HG03558 (cell line): Measurements from ENCODE around the gene CDC25B.
"Not testable (repeated sequence)": the region's sequence is repeated elsewhere in the genome, so short reads cannot be mapped to it uniquely, and the experiment has no call there.

ENCODE experiments used
- ATAC-seq: cut with Tn5 transposase; IDR thresholded peaks from one replicate; pipeline ENCODE4 v1.9.1; 2021; ENCODE audit warnings: moderate number of reproducible peaks; ENCODE audit not compliant: unreplicated experiment; ENCODE audit errors: extremely low read depth

The CDC25B gene

DNA sequence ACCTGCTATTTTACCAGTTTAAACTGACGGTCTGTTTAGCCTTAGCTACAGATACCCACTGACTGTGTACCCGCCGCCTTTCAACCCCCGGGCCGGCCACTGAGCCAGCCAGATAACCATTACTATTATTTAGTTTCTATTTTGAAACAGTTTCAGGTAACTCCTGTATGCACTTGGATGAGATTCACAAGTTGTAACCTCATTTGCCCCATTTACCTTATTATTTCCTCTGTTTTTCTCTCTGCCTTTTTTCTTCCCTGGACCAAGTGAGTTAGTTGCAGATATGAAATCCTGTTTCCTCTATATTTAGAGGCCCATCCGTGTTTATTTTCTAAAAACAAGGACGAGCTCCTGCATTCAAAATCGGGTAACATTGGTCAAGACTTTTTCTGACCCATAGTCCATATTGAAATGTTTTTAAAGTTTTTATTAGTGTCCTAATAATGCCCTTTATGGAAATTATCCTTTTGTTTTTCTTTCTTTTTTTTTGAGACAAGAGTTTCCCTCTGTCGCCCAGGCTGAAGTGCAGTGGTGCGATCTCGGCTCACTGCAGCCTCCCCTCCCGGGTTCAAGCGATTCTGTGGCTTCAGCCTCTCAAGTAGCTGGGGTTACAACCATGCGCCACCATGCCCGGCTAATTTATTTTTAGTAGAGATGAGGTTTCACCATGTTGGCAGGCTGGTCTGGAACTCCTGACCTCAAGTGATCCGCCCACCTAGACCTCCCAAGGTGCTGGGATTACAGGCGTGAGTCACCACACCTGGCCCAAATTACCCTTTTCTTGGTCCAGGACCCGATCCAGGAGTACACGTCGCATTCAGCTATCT, 25.0 kb downstream of the CDC25B start:
- no peak for ATAC-seq

DNA sequence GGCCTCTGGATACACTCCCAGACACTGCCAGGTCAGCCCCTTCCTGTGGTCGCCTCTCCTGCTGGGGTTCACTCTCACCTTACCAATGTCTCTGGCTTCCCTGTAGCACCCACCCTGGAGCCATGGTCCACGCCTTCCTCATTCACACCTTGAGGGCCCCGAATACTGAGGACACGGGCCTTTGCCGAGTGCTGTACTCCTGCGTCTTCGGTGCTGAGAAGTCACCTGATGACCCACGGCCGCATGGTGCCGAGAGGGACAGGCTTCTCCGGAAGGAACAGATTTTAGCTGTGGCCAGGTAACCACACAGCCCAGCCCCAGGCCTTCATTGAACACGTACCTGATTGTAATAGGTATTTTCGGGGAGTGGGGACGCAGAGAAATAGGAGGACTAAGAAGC, 25.9 kb downstream of the CDC25B start:
- no peak for ATAC-seq

DNA sequence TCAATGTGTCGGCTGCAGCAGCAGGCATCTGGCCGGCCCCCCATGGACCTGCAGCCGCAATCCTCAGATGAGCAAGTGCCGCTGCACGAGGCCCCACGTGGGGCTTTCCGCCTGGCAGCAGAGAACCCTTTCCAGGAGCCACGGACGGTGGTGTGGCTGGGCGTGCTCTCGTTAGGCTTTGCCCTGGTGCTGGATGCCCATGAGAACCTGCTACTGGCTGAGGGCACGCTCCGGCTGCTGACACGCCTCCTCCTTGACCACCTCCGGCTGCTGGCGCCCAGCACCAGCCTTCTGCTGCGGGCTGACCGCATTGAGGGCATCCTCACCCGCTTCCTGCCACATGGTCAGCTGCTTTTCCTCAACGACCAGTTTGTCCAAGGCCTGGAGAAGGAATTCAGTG, 27.8 kb downstream of the CDC25B start:
- no peak for ATAC-seq

DNA sequence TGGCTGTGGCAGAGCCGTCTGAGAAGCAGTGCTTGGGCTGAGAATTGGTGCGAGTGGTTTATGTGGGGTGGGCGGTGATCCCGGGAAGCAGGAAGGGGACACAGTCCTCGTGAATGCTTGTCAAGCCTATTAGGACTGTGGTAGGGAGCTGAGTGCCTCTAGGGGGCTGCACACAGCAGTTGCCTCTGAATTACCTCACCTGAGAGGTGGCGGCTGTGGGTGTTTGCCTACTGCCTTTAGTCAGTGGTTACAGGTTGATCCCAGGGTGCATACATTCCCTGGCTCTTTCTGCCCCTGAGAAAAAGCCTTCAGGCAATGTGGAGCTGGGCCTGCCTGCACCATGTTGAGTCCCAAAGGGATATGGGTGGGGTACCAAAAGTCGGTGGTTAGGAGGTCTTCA, 29.4 kb downstream of the CDC25B start:
- ATAC-seq = no peak

DNA sequence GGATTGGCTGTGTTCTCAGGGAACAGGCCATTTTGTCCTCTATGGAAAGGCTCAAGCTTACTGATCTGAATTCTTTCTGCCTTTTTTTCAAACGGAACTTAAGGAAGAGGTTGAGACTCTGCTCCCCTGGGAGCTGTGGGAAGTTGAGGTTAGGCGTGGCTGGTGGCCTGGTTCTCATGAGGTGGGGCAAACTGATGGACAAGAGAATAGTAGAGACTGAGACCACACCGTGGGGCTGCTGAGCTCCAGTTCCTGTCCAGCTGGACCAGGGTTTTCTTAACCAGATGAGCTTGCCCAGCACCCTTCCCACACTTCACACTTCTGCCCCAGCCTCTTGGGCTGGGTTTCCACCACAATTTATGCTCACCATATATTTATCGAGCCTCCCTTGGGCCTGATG, 30.3 kb downstream of the CDC25B start:
- ATAC-seq = no peak

DNA sequence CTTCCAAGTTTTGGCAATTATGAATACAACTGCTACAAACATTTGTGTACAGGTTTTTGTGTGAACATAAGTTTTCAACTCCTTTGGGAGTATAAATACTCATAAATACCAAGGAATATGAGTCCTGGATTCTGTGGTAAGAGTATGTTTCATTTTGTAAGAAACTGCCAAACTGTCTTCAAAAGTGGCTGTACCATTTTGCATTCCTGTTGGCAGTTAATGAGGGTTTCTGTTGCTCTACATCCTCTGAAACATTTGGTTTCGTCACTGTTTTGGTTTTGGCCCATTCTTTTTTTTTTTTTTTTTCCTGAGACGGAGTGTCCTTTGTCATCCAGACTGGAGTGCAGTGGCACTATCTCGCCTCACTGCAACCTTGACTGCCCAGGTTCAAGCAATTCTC, 32.7 kb downstream of the CDC25B start:
- ATAC-seq = no peak

DNA sequence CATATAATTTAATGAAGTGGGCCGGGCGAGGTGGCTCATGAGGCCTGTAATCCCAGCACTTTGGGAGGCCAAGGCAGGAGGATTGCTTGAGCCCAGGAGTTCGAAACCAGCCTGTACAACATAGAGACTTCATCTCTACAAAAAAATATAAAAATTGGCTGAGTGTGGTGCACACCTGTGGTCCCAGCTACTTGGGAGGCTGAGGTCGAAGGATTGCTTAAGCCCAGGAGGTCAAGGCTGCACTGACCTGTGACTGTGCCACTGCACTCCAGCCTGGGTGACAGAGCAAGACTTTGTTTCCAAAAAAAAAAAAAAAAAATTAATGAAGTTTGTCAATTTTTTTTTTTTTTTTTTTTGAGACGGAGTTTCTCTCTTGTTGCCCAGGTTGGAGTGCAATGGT, 33.8 kb downstream of the CDC25B start:
- ATAC-seq = not testable (repeated sequence)

DNA sequence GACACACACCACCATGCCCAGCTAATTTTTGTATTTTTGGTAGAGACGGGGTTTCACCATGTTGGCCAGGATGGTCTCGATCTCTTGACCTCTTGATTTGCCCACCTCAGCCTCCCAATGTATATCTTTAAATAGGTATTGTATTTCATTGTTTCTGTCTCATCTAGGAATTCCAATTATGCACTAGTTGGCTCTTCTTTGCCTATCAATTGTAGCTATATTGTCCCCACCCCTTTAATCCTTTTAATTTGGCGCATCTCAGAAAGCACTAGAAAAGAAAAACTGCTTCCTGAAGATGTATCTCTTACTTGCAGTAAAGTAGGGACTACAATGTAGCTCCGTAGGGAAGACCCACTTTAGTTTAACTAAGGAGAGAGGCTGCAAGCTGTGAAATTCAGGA, 40.0 kb downstream of the CDC25B start:
- no peak for ATAC-seq

DNA sequence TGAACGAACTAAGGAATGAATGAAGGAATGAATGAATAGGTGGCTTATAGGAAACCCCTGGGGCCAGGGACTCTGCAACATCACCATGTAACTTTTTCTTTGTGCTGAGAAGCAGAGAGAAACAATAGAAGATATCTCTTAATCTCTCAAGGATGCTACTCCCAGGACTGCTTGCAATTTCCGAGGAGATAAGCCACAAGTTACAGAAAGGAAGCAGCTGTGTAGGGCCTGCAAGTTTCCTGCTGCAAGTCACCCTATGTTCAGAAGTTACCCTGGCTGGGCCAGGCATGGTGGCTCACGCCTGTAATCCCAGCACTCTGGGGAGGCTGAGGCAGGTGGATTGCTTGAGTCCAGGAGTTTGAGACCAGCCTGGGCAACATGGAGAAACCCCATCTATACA, 43.2 kb downstream of the CDC25B start:
- ATAC-seq = no peak

DNA sequence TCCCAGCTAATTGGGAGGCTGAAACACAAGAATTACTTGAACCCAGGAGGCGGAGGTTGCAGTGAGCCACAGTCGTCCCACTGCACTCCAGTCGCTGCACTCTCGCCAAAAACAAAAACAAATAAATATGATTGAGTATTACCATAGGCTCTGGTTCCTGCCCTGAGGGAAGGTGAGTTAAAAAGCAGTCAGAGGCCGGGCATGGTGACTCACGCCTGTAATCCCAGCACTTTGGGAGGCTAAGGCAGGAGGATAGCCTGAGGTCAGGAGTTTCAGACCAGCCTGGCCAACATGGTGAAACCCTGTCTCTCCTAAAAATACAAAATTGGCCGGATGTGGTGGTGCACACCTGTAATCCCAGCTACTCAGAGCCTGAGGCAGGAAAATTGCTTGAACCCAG, 44.1 kb downstream of the CDC25B start:
- not testable (repeated sequence) for ATAC-seq

DNA sequence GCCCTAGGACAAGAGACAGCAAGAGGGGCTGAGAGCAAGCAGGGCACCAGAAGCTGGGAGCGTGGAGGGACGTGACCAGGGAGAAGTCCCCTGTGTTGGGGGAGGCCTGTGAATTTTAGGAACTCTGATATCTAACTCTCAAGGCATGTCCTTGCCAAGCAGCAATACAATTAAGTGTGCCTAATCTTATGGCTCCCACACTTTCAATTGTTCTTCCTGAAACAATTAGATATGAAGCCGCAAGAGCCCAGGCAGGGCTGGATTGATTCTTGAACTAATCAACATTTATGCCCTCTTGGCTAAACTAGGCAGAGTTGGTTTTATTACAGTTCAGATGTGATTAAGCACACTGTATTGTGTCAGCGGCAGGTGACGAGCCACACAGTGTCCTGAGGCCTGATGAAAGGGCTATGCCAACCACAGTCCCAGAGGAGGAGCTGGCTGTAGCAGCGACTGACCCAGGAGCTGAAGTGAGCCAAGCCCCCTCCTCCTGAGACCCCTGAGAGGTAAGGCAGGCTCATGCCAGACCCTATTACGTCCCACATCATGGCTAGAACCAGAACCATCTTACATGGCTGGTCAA, 46.3 kb downstream of the CDC25B start:
- ATAC-seq = no peak

DNA sequence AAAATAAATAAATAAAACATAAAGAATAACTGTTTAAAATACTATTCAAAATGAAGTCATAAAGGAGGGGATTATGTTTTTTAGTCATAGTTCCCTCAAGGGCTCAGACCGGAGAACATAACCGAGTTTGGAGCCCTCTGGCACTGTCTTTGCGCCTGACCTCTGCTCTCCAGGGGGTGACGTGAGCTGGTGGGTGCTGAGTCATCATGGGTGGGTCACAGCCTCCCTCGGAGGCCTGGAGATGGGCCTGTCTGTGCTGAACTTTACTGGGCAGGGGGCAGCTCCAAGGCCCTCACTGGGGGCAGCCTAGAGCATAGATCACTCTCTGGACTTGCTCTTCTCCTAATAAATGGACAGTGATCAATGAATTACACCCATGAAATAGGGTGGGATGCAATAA, 47.4 kb downstream of the CDC25B start:
- ATAC-seq = no peak

DNA sequence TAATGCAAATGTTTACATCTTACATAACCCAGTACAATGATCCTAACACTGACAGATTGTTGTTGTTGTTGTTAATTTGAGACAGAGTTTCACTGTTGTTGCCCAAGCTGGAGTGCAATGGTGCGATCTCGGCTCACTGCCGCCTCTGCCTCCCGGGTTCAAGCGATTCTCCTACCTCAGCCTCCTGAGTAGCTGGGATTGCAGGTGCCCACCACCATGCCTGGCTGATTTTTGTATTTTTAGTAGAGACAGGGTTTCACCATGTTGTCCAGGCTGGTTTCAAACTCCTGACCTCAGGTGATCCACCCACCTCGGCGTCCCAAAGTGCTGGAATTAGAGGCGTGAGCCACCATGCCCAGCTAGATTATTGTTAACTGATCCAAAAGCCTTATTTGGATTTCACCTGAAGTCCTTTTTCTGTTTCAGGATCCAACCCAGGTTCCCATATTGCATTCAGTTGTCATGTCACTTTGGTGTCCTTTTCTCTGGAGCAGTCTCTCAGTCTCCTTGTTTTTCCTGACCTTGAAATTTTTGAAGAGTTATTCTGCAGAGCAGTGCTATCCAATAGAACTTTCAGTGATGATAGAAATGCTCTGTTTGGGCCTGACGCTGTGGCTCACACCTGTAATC, 48.0 kb downstream of the CDC25B start:
- not testable (repeated sequence) for ATAC-seq

DNA sequence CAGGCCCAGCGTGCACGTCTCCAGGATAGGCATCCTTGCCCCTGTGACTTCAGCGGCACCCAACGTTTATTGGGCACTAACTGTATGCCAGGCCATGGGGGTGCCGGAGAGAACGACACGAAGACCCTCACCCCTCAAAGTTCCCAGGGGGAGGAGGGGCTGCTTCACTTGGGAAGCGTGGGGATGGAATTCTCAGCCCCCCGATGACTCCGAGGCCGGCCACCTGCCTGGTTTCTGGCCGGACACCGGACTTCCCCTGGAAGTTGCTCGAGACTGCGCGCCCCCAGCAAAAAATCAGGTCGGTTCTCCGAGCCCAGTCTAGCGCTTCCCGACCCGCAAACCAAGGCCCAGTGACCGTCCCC, 50.2 kb downstream of the CDC25B start:
- no peak for ATAC-seq

DNA sequence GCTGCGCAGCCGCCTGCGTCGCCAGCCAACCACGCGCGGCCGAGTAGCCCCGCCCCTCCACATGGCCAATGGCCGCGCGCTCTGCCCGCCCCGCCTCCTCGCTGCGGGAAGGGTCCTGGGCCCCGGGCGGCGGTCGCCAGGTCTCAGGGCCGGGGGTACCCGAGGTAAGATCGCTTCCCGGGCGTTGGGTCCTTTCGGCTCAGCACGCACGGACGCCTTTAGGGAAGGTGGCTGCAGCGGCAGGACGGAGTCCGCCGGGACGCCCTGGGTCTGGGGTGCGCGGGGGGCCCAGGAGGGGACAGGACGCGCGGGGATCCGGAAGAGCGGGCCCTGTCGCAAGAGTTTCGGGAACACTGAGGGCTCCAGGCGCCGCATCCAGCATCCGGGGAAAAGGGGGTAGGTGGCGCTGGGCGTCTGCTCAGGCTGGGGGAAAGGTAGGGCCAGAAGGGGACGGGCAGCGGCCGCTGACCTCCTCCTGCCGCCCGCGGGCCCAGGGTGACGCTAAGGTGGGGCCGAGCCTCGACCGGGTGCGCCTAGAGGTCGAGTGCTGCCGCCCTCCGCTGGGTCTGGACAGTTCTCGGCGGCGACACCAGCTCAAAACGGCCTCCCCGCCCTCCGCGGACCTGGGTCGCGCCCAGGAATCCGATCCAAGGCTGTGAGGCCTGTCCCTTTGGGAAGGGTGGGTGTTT, 50.8 kb downstream of the CDC25B start, which contains the start of gene MAVS:
TSS of gene MAVS (plus strand) at position 95 of the 689 bp plus-strand sequence. CDS start 7,791 bp downstream, outside the sequence.
- ATAC-seq = peak; percentile 79

DNA sequence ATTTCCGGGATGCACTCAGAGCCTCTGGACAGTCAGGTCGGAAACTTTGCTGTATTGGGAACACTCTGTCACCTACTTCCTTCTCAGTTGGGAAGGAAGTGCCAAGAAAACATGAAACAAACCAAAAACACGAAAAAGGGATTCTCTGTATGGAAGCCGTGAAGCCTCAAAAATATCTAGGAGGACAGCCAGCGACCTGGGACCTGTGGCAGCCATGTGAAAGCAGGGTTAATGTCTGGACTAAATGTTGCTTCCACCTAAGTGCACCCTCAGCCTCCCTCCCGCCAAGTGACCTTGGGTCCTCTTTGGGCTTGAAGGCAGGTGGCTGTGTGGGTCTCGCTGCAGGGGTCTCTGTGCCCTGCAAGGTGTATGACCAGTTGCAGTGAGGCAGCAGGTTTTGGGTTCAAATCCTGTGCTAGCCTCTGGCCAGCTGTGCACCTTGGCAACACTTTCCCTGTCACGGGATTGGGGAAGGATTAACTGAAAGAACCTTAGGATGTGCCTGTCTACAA, 51.4 kb downstream of the CDC25B start:
- ATAC-seq = no peak

DNA sequence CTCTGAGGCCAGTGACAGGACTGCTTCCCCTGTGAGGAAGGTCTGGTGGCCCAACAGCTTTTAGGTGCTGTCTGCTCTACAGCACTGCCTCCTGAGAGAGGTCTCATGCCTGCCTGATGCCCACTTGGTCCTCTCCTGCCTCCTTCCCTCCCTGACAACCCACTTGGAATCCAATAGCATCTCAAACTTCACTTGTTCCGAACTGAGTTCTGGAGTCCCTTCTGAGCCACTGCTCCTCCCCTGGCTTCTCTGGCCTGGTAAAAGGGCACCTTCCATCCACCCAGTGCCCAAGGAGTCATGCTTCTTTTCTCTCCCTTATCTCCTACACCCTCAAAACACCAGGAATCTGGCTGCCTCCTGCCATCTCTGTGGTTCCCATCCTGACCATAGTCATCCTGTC, 52.5 kb downstream of the CDC25B start:
- no peak for ATAC-seq

DNA sequence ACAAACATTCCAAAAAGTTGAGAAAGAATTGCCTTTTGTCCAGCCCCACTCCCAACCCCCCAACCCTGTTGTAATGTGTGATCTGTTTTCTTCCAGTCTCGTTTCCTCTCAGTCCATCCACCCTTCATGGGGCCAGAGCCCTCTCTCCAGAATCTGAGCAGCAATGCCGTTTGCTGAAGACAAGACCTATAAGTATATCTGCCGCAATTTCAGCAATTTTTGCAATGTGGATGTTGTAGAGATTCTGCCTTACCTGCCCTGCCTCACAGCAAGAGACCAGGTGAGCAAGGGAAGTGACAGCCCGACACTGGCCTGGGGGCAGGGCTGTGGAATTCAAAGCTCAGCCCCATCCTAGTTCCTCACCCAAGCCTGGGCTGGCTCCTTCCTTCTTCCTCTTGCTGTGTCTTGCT, 58.4 kb downstream of the CDC25B start:
- no peak for ATAC-seq
